ENCODE results near the gene ZGPAT.
"Not testable (repeated sequence)": the region's sequence is repeated elsewhere in the genome, so short reads cannot be mapped to it uniquely, and the experiment has no call there.

The ZGPAT gene

GRCh38 chr20:63703471-63703975 is 4.3 kb upstream of the ZGPAT start:
- DNase-seq, result no peak

- DNase-seq, result no peak
Observed at GRCh38 chr20:63703976-63704748, 3.7 kb upstream of the ZGPAT start.

DNA sequence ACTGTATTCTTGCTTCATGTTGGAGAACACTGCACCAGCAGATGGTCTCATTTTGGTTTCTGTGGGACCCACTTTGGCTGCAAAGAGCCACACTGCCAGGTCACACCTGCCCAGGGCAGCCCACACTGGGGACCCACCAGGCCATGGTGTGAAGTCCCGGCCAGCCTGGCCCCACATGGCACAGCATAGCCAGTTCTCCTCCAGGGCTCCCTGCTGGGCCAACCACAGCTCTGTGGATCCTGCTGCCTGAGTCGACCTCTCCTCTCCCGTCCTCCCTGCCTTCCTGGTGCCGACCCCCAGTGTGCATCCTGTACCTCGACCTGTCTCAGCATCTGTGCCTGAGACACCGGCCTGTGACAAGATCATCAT is 3.1 kb upstream of the ZGPAT start:
- no peak for DNase-seq

DNA sequence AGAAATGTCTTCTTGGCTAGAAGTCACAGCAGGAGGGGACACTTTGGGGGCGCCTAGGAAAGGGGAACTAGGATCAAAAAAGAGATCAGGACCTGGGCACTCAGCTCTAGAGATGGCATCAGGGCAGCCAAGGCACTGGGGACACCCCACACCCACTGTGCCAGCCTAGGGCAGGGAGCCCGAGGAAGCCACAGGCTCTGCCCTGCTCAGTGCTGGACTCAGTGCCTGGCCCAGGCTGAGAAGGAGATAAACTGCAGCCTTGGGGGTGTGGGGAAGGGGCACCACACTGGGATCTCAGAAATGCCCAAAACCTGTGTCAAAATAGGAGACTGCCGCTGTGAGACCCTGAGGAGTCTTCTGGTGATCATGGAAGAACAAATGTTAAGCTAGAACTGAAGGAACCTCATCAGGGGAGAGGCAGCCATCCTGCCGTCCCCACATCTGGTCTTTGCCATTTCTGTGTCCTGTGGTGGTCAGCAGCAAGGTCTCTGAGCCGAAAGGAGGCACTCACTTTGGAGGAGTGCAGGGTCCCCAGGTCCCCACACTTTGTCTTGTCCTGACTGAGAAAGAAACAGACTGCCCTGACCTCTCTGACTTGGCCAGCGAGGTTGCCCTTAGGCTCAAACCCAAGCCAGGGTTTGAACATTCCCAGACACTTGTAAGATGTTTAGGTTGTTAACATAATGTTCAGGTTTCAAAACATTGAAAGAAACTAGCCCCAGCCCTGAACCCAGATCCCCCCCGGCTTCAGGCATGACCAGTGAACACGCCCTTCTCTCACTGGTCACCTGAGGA is 2.4 kb upstream of the ZGPAT start:
- no peak for DNase-seq

GRCh38 chr20:63706027-63706695 is 1.7 kb upstream of the ZGPAT start:
- DNase-seq, result no peak

DNA sequence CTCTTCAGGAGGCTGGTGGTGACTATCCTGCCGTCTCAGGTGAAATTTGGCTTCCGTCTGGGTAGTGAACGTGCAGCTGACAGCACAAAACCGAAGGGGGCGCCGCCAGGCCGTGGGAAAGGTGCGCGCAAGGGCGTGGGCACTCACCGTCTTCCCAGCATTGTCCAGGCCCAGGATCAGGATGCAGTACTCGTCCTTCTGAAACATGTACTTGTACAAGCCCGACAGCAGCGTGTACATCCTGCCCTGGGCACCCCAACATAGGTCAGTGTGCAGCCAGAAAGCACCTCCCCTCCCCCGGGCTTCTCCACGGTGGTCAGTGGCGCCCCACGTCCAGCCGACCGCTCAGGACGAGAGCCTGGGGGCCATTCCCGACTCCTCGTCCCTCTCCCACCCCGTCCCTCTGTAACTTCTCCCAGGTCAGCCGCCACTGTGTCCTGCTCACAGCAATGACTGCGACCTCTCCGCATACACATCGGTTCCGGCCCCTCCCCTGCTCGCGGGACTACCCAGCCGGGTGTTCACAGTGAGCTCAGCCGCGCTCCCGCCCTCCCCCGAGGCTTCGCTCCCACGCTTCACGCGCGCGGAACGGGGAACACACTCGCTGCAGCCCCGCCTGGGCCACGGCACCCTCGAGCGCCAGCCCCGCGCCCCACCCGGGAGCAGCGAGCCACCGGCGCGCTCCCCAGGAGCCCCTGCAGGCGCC is 834 bp upstream of the ZGPAT start:
- DNase-seq, result peak; percentile 21 to 34

DNA sequence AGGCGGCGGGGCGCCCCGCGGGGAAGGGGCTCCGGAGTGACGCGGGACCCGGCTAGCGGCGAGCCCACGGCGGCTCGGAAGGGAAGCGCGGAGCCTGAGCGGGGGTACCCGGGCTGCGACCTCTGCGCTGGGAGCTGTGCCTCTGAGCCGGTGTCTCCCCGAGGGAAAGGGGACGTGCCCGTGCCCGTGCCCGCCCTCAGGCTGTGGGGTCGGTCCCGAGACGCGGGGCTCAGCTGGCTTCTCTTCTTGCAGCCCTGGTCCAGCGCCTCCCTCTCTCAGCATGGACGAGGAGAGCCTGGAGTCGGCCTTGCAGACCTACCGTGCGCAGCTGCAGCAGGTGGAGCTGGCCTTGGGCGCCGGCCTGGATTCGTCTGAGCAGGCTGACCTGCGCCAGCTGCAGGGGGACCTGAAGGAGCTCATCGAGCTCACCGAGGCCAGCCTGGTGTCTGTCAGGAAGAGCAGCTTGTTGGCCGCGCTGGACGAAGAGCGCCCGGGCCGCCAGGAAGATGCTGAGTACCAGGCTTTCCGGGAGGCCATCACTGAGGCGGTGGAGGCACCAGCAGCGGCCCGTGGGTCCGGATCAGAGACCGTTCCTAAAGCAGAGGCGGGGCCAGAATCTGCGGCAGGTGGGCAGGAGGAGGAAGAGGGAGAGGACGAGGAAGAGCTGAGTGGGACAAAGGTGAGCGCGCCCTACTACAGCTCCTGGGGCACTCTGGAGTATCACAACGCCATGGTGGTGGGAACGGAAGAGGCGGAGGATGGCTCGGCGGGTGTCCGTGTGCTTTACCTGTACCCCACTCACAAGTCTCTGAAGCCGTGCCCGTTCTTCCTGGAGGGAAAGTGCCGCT is 686 bp downstream of the ZGPAT start:
- DNase-seq, result peak in 1 of 2 experiments; percentile 20

DNA sequence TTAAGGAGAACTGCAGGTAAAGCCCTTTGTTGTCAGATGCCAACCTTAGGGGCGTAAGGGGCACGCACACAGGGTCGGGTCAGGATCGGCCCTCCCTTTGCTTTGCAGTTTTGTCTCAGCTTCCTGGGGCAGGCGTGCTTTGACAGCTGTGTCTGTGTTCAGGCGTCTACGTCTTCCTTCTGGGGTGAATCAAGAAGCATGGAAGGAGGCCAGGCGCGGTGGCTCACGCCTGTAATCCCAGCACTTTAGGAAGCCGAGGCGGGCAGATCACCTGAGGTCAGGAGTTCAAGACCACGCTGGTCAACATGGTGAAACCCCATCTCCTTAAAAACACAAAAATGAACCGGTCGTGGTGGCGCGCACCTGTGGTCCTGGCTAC is 1.3 kb downstream of the ZGPAT start:
- no peak for DNase-seq

GRCh38 chr20:63711085-63711645 is 3.3 kb downstream of the ZGPAT start:
- DNase-seq, result no peak

DNA sequence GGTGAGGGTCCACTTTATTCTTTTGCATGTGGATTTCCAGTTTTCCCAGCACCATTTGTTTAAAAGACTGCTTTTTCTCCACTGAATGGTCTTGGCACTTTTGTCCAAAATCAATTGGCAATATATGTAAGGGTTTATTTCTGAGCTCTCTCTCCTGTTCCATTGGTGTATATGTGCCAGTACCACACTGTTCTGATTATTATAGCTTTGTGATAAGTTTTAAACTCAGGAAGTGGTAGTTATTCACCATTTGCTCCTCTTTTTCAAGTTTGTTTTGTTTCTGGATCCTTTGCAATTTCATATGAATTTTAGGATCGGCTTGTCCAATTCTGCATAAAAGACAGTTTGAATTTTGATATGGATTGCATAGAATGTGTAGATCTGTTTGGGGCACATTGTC is 4.4 kb downstream of the ZGPAT start:
- no peak for DNase-seq

GRCh38 chr20:63714858-63715257 is 7.0 kb downstream of the ZGPAT start:
- no peak for DNase-seq

GRCh38 chr20:63718996-63719395 is 11.2 kb downstream of the ZGPAT start:
- DNase-seq, result no peak

DNA sequence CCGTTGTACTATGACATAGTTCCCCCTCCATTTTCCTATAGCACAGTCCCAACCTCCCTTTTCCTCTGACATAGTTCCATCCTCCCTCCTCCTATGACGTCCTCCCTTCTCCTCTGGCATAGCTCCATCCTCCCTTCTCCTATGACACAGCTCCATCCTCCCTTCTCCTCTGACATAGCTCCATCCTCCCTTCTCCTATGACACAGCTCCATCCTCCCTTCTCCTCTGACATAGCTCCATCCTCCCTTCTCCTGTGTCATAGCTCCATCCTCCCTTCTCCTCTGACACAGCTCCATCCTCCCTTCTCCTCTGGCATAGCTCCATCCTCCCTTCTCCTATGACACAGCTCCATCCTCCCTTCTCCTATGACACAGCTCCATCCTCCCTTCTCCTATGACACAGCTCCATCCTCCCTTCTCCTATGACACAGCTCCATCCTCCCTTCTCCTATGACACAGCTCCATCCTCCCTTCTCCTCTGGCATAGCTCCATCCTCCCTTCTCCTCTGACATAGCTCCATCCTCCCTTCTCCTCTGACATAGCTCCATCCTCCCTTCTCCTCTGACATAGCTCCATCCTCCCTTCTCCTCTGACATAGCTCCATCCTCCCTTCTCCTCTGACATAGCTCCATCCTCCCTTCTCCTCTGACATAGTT is 15.3 kb downstream of the ZGPAT start:
- not testable (repeated sequence) for DNase-seq

GRCh38 chr20:63730189-63730733 is 22.4 kb downstream of the ZGPAT start:
- DNase-seq, result not testable (repeated sequence)

DNA sequence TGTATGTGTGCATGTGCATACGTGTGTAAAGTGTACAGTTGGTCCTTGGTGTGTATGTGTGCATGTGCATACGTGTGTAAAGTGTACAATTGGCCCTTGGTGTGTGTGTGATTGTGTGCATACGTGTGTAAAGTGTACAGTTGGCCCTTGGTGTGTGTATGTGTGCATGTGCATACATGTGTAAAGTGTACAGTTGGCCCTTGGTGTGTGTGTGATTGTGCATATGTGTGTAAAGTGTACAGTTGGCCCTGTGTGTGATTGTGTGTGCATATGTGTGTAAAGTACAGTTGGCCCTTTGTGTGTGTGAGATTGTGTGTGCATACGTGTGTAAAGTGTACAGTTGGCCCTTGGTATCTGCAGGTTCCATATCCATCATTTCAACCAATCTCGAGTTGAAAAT is 23.6 kb downstream of the ZGPAT start:
- DNase-seq, result no peak

DNA sequence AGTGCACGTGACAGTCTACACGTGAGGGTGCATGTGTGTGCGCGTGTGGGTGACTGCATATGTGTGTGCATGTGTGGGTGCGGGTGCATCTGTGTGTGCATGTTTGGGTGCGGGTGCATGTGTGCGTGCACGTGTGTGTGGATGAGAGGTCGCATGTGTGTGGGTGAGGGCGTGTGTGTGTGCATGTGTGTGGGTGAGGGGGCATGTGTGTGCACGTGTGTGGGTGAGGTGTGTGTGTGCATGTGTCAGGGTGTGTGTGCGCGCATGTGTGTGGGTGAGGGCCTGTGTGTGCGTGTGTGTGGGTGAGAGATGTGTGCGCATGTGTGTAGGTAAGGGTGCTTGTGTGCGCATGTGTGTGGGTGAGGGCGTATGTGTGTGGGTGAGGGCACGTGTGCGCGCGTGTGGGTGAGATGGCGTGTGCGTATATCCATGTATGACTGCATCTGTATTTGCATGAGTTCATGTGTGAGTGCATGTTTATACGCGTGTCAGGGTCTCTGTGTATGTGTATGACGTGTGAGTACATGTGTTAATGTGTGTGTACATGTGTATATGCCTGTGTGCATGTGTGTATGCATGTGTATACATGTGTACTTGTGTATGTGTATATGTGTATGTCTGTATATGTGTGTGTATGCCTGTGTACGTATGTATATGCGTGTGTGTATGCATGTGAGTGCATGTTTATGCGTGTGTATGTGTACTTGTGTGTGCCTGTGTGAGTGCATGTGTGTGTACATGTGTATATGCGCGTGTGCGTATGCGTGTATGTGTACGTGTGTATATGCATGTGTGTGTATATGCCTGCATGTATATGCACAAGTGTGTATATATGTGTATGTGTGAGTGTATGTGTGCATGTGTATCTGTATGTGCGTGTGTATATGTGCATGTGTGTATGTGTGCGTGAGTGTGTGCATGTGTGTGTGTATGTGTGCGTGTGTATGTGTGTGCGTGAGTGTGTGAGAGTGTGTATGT is 24.6 kb downstream of the ZGPAT start:
- no peak for DNase-seq

- DNase-seq, result no peak
Observed at GRCh38 chr20:63733117-63733516, 25.3 kb downstream of the ZGPAT start.

DNA sequence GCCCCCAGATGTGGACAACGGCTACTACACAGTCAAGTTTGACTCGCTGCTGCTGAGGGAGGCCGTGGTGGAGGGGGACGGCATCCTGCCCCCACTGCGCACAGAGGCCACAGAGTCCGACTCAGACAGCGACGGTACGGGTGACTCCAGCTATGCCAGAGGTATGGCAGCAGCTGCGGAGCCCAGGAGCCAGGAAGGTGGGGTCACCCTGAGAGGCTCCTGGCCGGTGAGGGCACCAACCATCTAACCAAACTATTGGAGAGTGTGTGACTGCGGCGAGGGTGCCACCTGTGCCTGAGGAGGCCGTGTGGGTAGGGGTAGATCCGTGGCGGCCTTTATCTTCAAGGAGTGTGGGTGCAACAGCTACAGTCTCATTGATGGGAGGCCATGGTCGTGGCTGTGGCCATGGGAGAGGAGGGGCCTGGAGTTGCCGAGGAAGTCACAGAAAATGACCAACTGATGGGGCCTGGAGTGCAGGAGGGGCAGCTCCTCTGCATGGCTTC is 25.8 kb downstream of the ZGPAT start:
- DNase-seq, result no peak

Measured in NCI-H2081 (cell line).